Kidney epithelial cell (primary cell): Measurements from ENCODE around the gene CPB1. TPM values are rescaled to one million over a fixed set of nuclear protein-coding genes. Genes with fewer than 3 reads are reported as not detected.

Source experiments
- DNase-seq: peaks from one replicate; pipeline ENCODE4 v3.0.0-alpha.2; 2010; ENCODE audit warnings: low read depth
- H3K27me3 ChIP-seq: 2 replicates; pipeline ENCODE4 v1.6.0; 2011; ENCODE audit warnings: low read length; ENCODE audit not compliant: control insufficient read depth, insufficient read depth
- H3K36me3 ChIP-seq: 2 replicates; pipeline ENCODE4 v1.5.1; 2011; ENCODE audit warnings: low read length; ENCODE audit not compliant: control insufficient read depth, insufficient read depth
- H3K4me3 ChIP-seq: 2 replicates; pipeline ENCODE4 v1.5.1; 2011; ENCODE audit warnings: low read depth, mild to moderate bottlenecking, control low read depth, low read length
- total RNA-seq: library from RNA; depleted of rRNA; stranded (reverse); fragments of >200 nt; gene quantifications from 2 replicates; pipeline ENCODE4 v1.2.3, GENCODE V29; 2015
- TF ChIP-seq, protein P1 (sequence below): IDR thresholded peaks from 2 replicates; pipeline ENCODE4 v1.5.1; 2011; ENCODE audit warnings: mild to moderate bottlenecking, moderate library complexity, low read length, control low read depth, inconsistent platforms; ENCODE audit not compliant: insufficient read depth, poor library complexity, severe bottlenecking

The CPB1 gene
- total RNA-seq, 1 donor from 2014 or later, result not detected

DNA sequence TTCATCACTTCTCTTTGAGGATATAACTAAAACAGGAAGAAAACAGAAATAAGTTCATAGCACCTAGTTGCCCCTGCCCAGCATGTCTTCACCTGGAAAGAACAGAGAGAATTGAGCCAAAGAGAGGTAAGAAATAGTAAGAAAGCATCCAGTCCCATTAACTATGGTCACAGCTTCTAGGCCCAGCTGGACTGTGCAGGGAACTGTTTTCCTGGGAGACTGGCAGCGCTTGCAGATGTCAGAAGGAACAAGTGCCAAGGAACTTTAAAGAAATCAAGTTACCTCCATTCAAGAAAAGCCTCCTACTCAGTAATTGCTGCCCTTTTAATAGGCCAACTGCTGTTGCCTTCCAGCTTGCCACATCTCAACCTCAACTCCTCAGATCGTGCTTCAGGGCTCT, 17.8 kb upstream of the CPB1 start:
- Histone ChIP-seq H3K36me3 (no peaks in the 10 kb centered on the region), H3K27me3 (no peaks in the 10 kb centered on the region), H3K4me3 (no peak overlapping the region)
- TF ChIP-seq, protein P1, sequence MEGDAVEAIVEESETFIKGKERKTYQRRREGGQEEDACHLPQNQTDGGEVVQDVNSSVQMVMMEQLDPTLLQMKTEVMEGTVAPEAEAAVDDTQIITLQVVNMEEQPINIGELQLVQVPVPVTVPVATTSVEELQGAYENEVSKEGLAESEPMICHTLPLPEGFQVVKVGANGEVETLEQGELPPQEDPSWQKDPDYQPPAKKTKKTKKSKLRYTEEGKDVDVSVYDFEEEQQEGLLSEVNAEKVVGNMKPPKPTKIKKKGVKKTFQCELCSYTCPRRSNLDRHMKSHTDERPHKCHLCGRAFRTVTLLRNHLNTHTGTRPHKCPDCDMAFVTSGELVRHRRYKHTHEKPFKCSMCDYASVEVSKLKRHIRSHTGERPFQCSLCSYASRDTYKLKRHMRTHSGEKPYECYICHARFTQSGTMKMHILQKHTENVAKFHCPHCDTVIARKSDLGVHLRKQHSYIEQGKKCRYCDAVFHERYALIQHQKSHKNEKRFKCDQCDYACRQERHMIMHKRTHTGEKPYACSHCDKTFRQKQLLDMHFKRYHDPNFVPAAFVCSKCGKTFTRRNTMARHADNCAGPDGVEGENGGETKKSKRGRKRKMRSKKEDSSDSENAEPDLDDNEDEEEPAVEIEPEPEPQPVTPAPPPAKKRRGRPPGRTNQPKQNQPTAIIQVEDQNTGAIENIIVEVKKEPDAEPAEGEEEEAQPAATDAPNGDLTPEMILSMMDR, result no peak
- no peak for DNase-seq

- no peak overlapping the region for H3K4me3 ChIP-seq
- no peaks in the 10 kb centered on the region for H3K27me3 ChIP-seq
- TF ChIP-seq, protein P1, result no peak
- no peak for DNase-seq
- no peaks in the 10 kb centered on the region for H3K36me3 ChIP-seq
These were observed 12.1 kb upstream of the CPB1 start for GRCh38 chr3:148815316-148816110.

GRCh38 chr3:148816427-148816826, 11.2 kb upstream of the CPB1 start:
- Histone ChIP-seq H3K4me3 (no peak overlapping the region), H3K27me3 (no peaks in the 10 kb centered on the region), H3K36me3 (no peaks in the 10 kb centered on the region)
- TF ChIP-seq, protein P1, result no peak
- no peak for DNase-seq

DNA sequence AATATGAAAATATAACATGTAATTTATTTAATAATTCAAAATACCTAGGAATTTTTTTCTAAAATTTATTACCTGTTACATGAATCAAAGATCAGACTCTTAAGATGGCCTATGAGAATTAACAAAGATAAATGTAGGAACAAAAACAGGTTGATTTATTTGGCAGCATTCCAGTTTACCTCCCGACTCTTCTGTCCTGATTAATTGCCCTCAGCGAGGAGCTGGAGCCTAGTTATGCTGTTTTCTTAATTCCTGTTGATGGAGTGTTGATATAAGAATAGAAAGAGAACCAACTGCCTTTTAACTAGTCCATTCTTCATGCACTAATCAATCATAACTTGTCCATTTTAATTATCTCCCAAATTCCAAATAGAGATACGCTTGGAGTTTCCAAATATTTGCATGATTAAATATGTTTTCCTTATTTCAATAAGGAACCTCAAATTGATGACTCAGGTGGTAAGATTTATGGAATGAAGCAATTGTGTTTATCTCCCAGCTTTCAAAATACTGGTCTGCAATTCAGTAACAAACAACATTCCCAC, 10.6 kb upstream of the CPB1 start:
- DNase-seq, result no peak
- no peaks in the 10 kb centered on the region for H3K27me3 ChIP-seq
- no peak overlapping the region for H3K4me3 ChIP-seq
- no peaks in the 10 kb centered on the region for H3K36me3 ChIP-seq
- TF ChIP-seq, protein P1, result no peak

- no peak for DNase-seq
- TF ChIP-seq, protein P1, result no peak
- H3K27me3 ChIP-seq, result no peaks in the 10 kb centered on the region
These were observed 7.0 kb upstream of the CPB1 start for GRCh38 chr3:148820361-148821245.

More at GRCh38 chr3:148820361-148821245, 7.0 kb upstream of the CPB1 start:
- Histone ChIP-seq H3K4me3 (no peak overlapping the region), H3K36me3 (no peaks in the 10 kb centered on the region)
